Right lobe of liver (tissue), 6 donors: ENCODE results near the gene KIAA0513. TPM values are rescaled to one million over a fixed set of nuclear protein-coding genes. Genes with fewer than 3 reads are reported as not detected.
A peak's percentile ranks its signal among the peaks of the same experiment; 100 is the strongest.

Experiments
- ATAC-seq, 4 donors: fragments of 200-7000 bp; cut with Tn5 transposase; one replicate each; pipeline ENCODE4 v1.9.1; 2020; ENCODE audit warnings: mild to moderate bottlenecking in 4 of 4, moderate library complexity in 4 of 4
- DNase-seq, 3 donors: peaks; one replicate each; pipeline ENCODE4 v3.0.0-alpha.2; 2020
- H3K27ac ChIP-seq, 3 donors: fragments of 200-600 bp; one replicate each; pipeline ENCODE4 v1.8.0; 2022
- H3K27me3 ChIP-seq, 2 donors: fragments of 200-600 bp; one replicate each; pipeline ENCODE4 v1.8.0; 2022
- H3K36me3 ChIP-seq, 4 donors: fragments of 200-600 bp; sonication (generic) in 1 of 4; one replicate each; pipeline versions ENCODE4 v1.5.1 to v1.8.0; 2017 to 2022; ENCODE audit warnings: control low read depth in 1 of 4
- H3K4me1 ChIP-seq, 4 donors: fragments of 200-600 bp; sonication (generic) in 1 of 4; one replicate each; pipeline versions ENCODE4 v1.5.1 to v1.8.0; 2017 to 2022; ENCODE audit warnings: control low read depth in 1 of 4
- H3K4me3 ChIP-seq, 3 donors: fragments of 200-600 bp; one replicate each; pipeline ENCODE4 v1.8.0; 2022
- H3K9me3 ChIP-seq, 4 donors: fragments of 200-600 bp; sonication (generic) in 1 of 4; one replicate each; pipeline versions ENCODE4 v1.5.1 to v1.8.0; 2017 to 2022; ENCODE audit warnings: control low read depth in 1 of 4
- POLR2A ChIP-seq: fragments of 450-650 bp; IDR thresholded peaks from one replicate; pipeline ENCODE4 v1.6.1; 2017; ENCODE audit warnings: antibody characterized with exemption, mild to moderate bottlenecking
- WGBS: methylation state at CpG from one replicate; pipeline ENCODE4 v1.1.6; 2018; ENCODE audit warnings: low coverage, low lambda C conversion rate; ENCODE audit not compliant: insufficient coverage; ENCODE audit errors: missing lambda C conversion rate; 5-methylcytosine and 5-hydroxymethylcytosine counted together
- intact Hi-C, 2 donors: fragments of 100-400 bp; cut with DNase I; formaldehyde crosslinking; loops; one replicate each; pipeline versions ENCODE4 v1.11.2 to v1.14.1; 2022
- total RNA-seq, 6 experiments: library from RNA; depleted of rRNA in 2 of 6; stranded (reverse); fragments of >200 nt in 2 of 6; fragmentation: NEBNext Ultra II Directional in 3 of 6; extraction: Animal tissue kit (Norgen Biotek cat#: 25700) in 3 of 6; gene quantifications; one replicate each; pipeline versions ENCODE4 v1.1.0 to v1.2.4, GENCODE V29; 2016 to 2023
- TF ChIP-seq, protein P1 (sequence below), 4 donors: fragments of 200-600 bp in 3 of 4; fragments of 450-650 bp in 1 of 4; IDR thresholded peaks; one replicate each; pipeline versions ENCODE4 v1.5.1 to v1.8.0; 2016 to 2022; ENCODE audit warnings: antibody characterized with exemption in 4 of 4, mild to moderate bottlenecking in 2 of 4
- donor health status: DM: no; HTN: yes; CAD: no.
- donor health status: DM: no; HTN: no; CAD: no.
- donor health status: DM: no; HTN: no; CAD: no.
- donor health status: DM: no; HTN: yes; CAD: no.
- donor health status: DM: no; HTN: yes; CAD: no.

KIAA0513 gene
- total RNA-seq, 6 experiments from 2014 or later = 2.6 to 7.4 (median 4.7) TPM

DNA sequence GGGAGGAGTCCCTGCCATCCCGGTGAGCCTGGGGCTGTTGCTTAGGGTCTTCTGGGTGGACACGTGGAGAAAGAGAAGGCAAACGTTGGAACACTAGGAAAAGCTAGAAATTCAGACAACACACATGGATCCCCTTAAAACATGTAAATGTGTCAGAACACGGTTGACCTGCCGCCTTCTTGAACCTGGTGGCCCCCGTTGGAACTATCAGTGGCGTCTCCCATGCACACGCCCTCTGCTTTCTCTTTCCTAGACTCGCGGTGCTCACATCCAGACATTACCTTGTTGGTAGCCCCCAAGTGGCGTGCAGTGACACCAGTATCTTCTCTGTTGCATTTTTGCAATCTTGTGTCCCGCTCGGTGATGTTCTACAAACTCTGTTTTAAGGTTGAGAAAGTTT lies 66.1 kb downstream of the KIAA0513 start:
- no peak for TF ChIP-seq POLR2A
- TF ChIP-seq, protein P1, sequence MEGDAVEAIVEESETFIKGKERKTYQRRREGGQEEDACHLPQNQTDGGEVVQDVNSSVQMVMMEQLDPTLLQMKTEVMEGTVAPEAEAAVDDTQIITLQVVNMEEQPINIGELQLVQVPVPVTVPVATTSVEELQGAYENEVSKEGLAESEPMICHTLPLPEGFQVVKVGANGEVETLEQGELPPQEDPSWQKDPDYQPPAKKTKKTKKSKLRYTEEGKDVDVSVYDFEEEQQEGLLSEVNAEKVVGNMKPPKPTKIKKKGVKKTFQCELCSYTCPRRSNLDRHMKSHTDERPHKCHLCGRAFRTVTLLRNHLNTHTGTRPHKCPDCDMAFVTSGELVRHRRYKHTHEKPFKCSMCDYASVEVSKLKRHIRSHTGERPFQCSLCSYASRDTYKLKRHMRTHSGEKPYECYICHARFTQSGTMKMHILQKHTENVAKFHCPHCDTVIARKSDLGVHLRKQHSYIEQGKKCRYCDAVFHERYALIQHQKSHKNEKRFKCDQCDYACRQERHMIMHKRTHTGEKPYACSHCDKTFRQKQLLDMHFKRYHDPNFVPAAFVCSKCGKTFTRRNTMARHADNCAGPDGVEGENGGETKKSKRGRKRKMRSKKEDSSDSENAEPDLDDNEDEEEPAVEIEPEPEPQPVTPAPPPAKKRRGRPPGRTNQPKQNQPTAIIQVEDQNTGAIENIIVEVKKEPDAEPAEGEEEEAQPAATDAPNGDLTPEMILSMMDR (IDR thresholded peaks at IDR 0.05) = no peak
- no peaks in the 10 kb centered on the region for H3K27me3 ChIP-seq
- DNase-seq (no peak), ATAC-seq (no peak)
- intact Hi-C loops = no loop called here
- H3K27ac ChIP-seq = no peak overlapping the region
- H3K9me3 ChIP-seq = no peaks in the 10 kb centered on the region
- no peaks in the 10 kb centered on the region for H3K36me3 ChIP-seq
- WGBS = 62% methylated on average over 6 of the region's 13 CpGs
- no peak overlapping the region for H3K4me3 ChIP-seq
- H3K4me1 ChIP-seq = peaks cover 0 to 10% (median 5%) of the 10 kb centered on the region in 4 donors

DNA sequence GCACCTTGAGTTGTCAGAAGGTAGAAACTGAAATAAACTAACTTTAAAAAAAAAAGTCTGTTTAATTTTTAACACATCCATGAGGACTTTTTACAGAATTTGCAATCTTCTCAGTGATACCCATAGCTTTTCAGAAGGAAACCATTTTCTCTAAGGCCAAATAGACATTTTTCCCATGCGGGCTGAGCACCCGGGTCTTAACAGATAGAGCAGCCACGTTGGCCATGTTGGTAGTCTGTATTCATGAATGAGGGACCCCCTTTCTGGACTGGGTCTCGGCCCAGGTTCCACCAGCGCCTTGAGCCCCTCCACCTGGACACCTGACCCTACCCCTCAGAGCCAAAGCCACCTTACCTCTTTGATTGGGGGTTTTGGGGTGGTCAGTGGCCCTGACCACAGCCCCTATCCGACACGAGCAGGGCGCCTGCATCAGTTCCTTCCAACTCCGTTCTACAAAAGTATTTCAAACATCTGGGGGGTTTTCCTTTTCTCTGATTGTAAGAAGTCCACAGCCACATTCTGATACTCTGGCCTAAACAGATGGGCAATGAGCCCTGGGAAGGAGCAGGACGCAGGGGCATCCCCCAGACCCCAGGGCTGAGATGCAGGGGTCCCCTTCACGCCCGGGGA lies 66.7 kb downstream of the KIAA0513 start:
- no peaks in the 10 kb centered on the region for H3K27me3 ChIP-seq
- intact Hi-C loops = no loop called here
- H3K4me1 ChIP-seq = peaks cover 0 to 10% (median 5%) of the 10 kb centered on the region in 4 donors
- H3K9me3 ChIP-seq = no peaks in the 10 kb centered on the region
- 89% methylated on average over 7 of the region's 12 CpGs for WGBS
- no peak overlapping the region for H3K27ac ChIP-seq
- TF ChIP-seq, protein P1 (IDR thresholded peaks at IDR 0.05) = no peak
- TF ChIP-seq POLR2A = no peak
- ATAC-seq = no peak
- H3K36me3 ChIP-seq = no peaks in the 10 kb centered on the region
- H3K4me3 ChIP-seq = no peak overlapping the region
- DNase-seq = no peak

DNA sequence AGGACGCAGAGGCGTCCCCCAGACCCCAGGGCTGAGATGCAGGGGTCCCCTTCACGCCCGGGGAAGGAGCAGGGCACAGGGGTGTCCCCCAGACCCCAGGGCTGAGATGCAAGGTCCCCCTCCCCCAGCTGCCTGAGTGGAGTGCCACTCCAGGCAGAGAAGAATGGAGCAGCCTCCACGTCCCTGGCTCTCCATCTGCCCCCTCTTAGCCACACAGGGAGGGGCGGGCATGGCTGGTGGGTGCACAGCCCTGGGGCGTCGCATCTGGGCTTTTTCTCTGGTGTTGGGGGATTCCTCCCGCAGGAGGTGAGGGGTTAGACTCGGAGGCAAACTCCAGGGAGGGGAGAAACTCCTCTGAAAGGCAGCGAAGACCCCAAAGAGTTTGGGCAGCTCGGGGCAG lies 67.2 kb downstream of the KIAA0513 start:
- H3K4me1 ChIP-seq = peaks cover 0 to 10% (median 5%) of the 10 kb centered on the region in 4 donors
- no peaks in the 10 kb centered on the region for H3K27me3 ChIP-seq
- H3K36me3 ChIP-seq = no peaks in the 10 kb centered on the region
- no peak overlapping the region for H3K4me3 ChIP-seq
- no peak for TF ChIP-seq POLR2A
- TF ChIP-seq, protein P1 (IDR thresholded peaks at IDR 0.05) = no peak
- no CpG with 5 or more reads among the region's 12 CpGs for WGBS
- DNase-seq (no peak), ATAC-seq (peak in 1 of 4 donors; percentile 3)
- H3K27ac ChIP-seq = no peak overlapping the region
- intact Hi-C loops = no loop called here
- H3K9me3 ChIP-seq = no peaks in the 10 kb centered on the region

DNA sequence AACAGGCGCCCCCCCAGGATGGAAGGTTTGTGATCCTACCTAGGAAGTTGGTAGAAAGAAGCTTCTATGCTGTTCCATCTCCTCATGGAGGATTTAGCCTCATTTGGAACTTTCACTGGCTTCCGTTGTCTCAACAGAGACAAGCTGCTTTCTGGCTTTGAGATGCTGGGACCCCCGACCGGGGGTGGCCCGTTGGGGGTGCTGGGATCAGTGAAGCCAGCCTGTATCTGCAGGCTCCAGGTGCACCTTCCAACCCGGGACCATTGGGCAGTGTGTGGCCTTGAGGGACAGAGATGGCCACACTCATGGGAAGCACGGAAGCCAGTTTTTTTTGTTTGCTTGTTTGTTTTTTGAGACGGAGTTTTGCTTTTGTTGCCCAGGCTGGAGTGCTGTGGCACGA lies 69.3 kb downstream of the KIAA0513 start:
- no peak for TF ChIP-seq POLR2A
- TF ChIP-seq, protein P1 (IDR thresholded peaks at IDR 0.05) = no peak
- no peak overlapping the region for H3K4me3 ChIP-seq
- no peaks in the 10 kb centered on the region for H3K36me3 ChIP-seq
- intact Hi-C loops = no loop called here
- ATAC-seq (no peak), DNase-seq (no peak)
- no peaks in the 10 kb centered on the region for H3K4me1 ChIP-seq
- 41% methylated on average over 5 of the region's 9 CpGs for WGBS
- no peaks in the 10 kb centered on the region for H3K9me3 ChIP-seq
- no peak overlapping the region for H3K27ac ChIP-seq
- no peaks in the 10 kb centered on the region for H3K27me3 ChIP-seq
